GM23338 (cell line): ENCODE results near the gene PDGFC. TPM values are rescaled to one million over a fixed set of nuclear protein-coding genes. Genes with fewer than 3 reads are reported as not detected.

ENCODE experiments used
- ATAC-seq: fragments of 200-7000 bp; cut with Tn5 transposase; 3 replicates; pipeline ENCODE4 v1.9.1; 2020
- DNase-seq: peaks from one replicate; pipeline ENCODE4 v3.0.0-alpha.2; 2015; ENCODE audit warnings: low spot score
- H2AFZ ChIP-seq: fragments of 200-600 bp; sonication (generic); 2 replicates; pipeline ENCODE4 v1.8.0; 2016; ENCODE audit warnings: antibody characterized with exemption, mild to moderate bottlenecking, moderate library complexity
- H3F3A ChIP-seq: fragments of 200-600 bp; sonication (generic); replicated peaks from 2 replicates; pipeline ENCODE4 v1.8.0; 2017; ENCODE audit warnings: antibody characterized with exemption, mixed run types, low read depth
- H3K27ac ChIP-seq: fragments of 200-600 bp; sonication (generic); 2 replicates; pipeline ENCODE4 v1.6.1; 2016; ENCODE audit warnings: low read depth
- H3K27me3 ChIP-seq: fragments of 200-600 bp; sonication (generic); 2 replicates; pipeline ENCODE4 v1.8.0; 2016; ENCODE audit warnings: mild to moderate bottlenecking, mixed run types, moderate library complexity; ENCODE audit not compliant: insufficient read depth
- H3K36me3 ChIP-seq: fragments of 200-600 bp; sonication (generic); 2 replicates; pipeline ENCODE4 v1.8.0; 2016; ENCODE audit warnings: mild to moderate bottlenecking; ENCODE audit not compliant: insufficient read depth
- H3K4me1 ChIP-seq: fragments of 200-600 bp; sonication (generic); 2 replicates; pipeline ENCODE4 v1.8.0; 2016; ENCODE audit warnings: mild to moderate bottlenecking, moderate library complexity; ENCODE audit not compliant: insufficient read depth
- H3K4me2 ChIP-seq: fragments of 200-600 bp; sonication (generic); 2 replicates; pipeline ENCODE4 v1.7.1; 2017; ENCODE audit warnings: mixed run types
- H3K4me3 ChIP-seq: fragments of 200-600 bp; sonication (generic); 2 replicates; pipeline ENCODE4 v1.6.1; 2016; ENCODE audit warnings: mixed run types
- H3K79me2 ChIP-seq: fragments of 200-600 bp; sonication (generic); replicated peaks from 2 replicates; pipeline ENCODE4 v1.8.0; 2017; ENCODE audit warnings: mild to moderate bottlenecking; ENCODE audit not compliant: insufficient read depth
- H3K9me2 ChIP-seq: fragments of 200-600 bp; sonication (generic); 2 replicates; pipeline ENCODE4 v1.8.0; 2017; ENCODE audit not compliant: insufficient read depth
- H4K20me1 ChIP-seq: fragments of 200-600 bp; sonication (generic); replicated peaks from 2 replicates; pipeline ENCODE4 v1.8.0; 2017; ENCODE audit warnings: mild to moderate bottlenecking; ENCODE audit not compliant: insufficient read depth
- H3K27ac Mint-ChIP-seq: 2 replicates; pipeline ENCODE4 v1.8.0; 2020; ENCODE audit warnings: inconsistent platforms, mild to moderate bottlenecking, moderate library complexity, mixed read lengths
- H3K27me3 Mint-ChIP-seq: 3 replicates; pipeline ENCODE4 v1.8.0; 2022; ENCODE audit warnings: low read depth, mild to moderate bottlenecking, moderate library complexity, mixed read lengths, inconsistent platforms; ENCODE audit not compliant: insufficient read depth, poor library complexity
- H3K36me3 Mint-ChIP-seq: 3 replicates; pipeline ENCODE4 v1.8.0; 2021; ENCODE audit warnings: low read depth, mild to moderate bottlenecking, inconsistent platforms, moderate library complexity, mixed read lengths
- H3K4me1 Mint-ChIP-seq: 3 replicates; pipeline ENCODE4 v1.8.0; 2020; ENCODE audit warnings: mild to moderate bottlenecking, inconsistent platforms, mixed read lengths
- H3K4me3 Mint-ChIP-seq: 3 replicates; pipeline ENCODE4 v1.8.0; 2021; ENCODE audit warnings: moderate library complexity, mild to moderate bottlenecking, inconsistent platforms, mixed read lengths
- H3K9me3 Mint-ChIP-seq: 3 replicates; pipeline ENCODE4 v1.8.0; 2020; ENCODE audit warnings: moderate library complexity, mild to moderate bottlenecking, inconsistent platforms, mixed read lengths
- CTCF ChIP-seq, 2 experiments: fragments of 200-600 bp in 1 of 2; sonication (generic) in 1 of 2; conservative IDR thresholded peaks; 2 replicates each; pipeline versions ENCODE4 v1.5.1 to v1.6.1; 2016 to 2017; ENCODE audit warnings: antibody characterized with exemption in 2 of 2, low read depth in 2 of 2, mild to moderate bottlenecking in 2 of 2, moderate library complexity in 1 of 2
- ETS1 ChIP-seq: IDR thresholded peaks from 2 replicates; pipeline ENCODE4 v1.6.1; 2016; ENCODE audit warnings: antibody characterized with exemption
- EZH2 ChIP-seq: fragments of 200-600 bp; sonication (generic); IDR thresholded peaks from one replicate; pipeline ENCODE4 v1.8.0; 2017; ENCODE audit warnings: antibody characterized with exemption, mild to moderate bottlenecking, low read depth; ENCODE audit not compliant: unreplicated experiment
- EZH2phosphoT487 ChIP-seq: fragments of 200-600 bp; sonication (generic); IDR thresholded peaks from one replicate; pipeline ENCODE4 v1.8.1; 2018; ENCODE audit warnings: antibody characterized with exemption; ENCODE audit not compliant: unreplicated experiment
- NANOG ChIP-seq: IDR thresholded peaks from 2 replicates; pipeline ENCODE4 v1.6.1; 2016; ENCODE audit warnings: antibody characterized with exemption, borderline replicate concordance
- POLR2AphosphoS5 ChIP-seq: IDR thresholded peaks from 2 replicates; pipeline ENCODE4 v1.6.1; 2016; ENCODE audit warnings: antibody characterized with exemption, low read depth
- REST ChIP-seq: IDR thresholded peaks from one replicate; pipeline ENCODE4 v1.6.1; 2018; ENCODE audit warnings: antibody characterized with exemption; ENCODE audit not compliant: unreplicated experiment
- ZNF114 ChIP-seq: fragments of 250-450 bp; sonication (Bioruptor Pico); IDR thresholded peaks from 2 replicates; pipeline ENCODE4 v1.5.0; 2020; ENCODE audit warnings: mild to moderate bottlenecking, moderate library complexity
- ZNF331 ChIP-seq: fragments of 250-450 bp; sonication (Bioruptor Pico); IDR thresholded peaks from 2 replicates; pipeline ENCODE4 v1.5.0; 2020; ENCODE audit warnings: low read depth, mild to moderate bottlenecking, moderate library complexity
- ZNF462 ChIP-seq: fragments of 250-450 bp; sonication (Bioruptor Pico); IDR thresholded peaks from 2 replicates; pipeline ENCODE4 v1.5.0; 2020; ENCODE audit warnings: mild to moderate bottlenecking, moderate library complexity
- polyA plus RNA-seq: library from polyadenylated mRNA; unstranded; fragments of >200 nt; fragmentation: Nextera tagmentation; extraction: Ambion mirVana; gene quantifications from 2 replicates; pipeline ENCODE4 v1.2.1, GENCODE V29; 2016
- total RNA-seq: library from RNA; depleted of rRNA; stranded (reverse); fragments of >200 nt; shearing (Covaris generic); gene quantifications from 2 replicates; pipeline ENCODE4 v1.2.3, GENCODE V29; 2014

Gene PDGFC
- total and polyA plus RNA-seq, 2 experiments from 2014 or later = 1.3 to 3.4 TPM

- no peak for TF ChIP-seq ZNF462
- TF ChIP-seq NANOG = no peak
- TF ChIP-seq EZH2phosphoT487 = no peak
- TF ChIP-seq CTCF (conservative IDR thresholded peaks at IDR 0.05; ENCODE audit: low read depth in 2 of 2) = no peak
Observed at GRCh38 chr4:156886481-156886880, 85.1 kb downstream of the PDGFC start (continued).

- H3K36me3 ChIP-seq = no peaks in the 10 kb centered on the region
- H3K79me2 ChIP-seq = no peaks in the 10 kb centered on the region
- H3K9me2 ChIP-seq = no peaks in the 10 kb centered on the region
- Mint-ChIP-seq H3K27ac (no peak overlapping the region), H3K4me1 (no peaks in the 10 kb centered on the region), H3K9me3 (no peaks in the 10 kb centered on the region), H3K36me3 (no peaks in the 10 kb centered on the region), H3K4me3 (no peak overlapping the region), H3K27me3 (no peaks in the 10 kb centered on the region)
- no peaks in the 10 kb centered on the region for H3K27me3 ChIP-seq
- no peak overlapping the region for H3K27ac ChIP-seq
- H4K20me1 ChIP-seq = no peaks in the 10 kb centered on the region
- no peak overlapping the region for H2AFZ ChIP-seq
- DNase-seq (no peak), ATAC-seq (no peak)
- H3K4me1 ChIP-seq = no peaks in the 10 kb centered on the region
- H3F3A ChIP-seq = no peaks in the 10 kb centered on the region
- H3K4me3 ChIP-seq = no peak overlapping the region
- H3K4me2 ChIP-seq = no peak overlapping the region
- no peak for TF ChIP-seq ETS1
- TF ChIP-seq ZNF114 (CRISPR knock-in tag) = no peak
- no peak for TF ChIP-seq EZH2phosphoT487
- TF ChIP-seq EZH2 = no peak
- TF ChIP-seq NANOG = no peak
- no peak for TF ChIP-seq CTCF (conservative IDR thresholded peaks at IDR 0.05; ENCODE audit: low read depth in 2 of 2)
- no peak for TF ChIP-seq ZNF331 (CRISPR knock-in tag)
- no peak for TF ChIP-seq REST
- TF ChIP-seq POLR2AphosphoS5 = no peak
Observed at GRCh38 chr4:156885374-156885773, 86.2 kb downstream of the PDGFC start.
